ENCODE results near the gene LCN1.

Gene LCN1

GRCh38 chr9:135574331-135574730 is 53.1 kb downstream of the LCN1 start:
- DNase-seq: no peak

DNA sequence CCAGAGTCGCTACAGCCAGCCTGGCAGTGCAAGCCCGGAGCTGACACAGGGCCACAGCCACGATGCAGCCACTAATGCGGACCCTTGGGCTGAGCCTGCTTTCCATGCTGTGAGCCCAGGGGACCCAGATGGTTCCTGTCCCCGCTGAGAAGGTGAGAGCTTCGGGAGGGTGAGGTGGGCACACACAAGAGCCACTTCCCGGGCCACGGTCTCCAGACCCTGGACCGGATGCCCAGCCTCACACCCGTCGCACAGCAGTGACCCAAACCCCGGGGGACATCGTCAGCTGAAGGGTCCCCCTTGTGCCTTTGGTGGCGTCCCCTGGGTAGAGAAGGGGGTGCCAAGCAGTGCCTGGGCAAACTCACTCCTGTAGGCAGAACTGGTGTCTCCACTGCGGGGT is 53.7 kb downstream of the LCN1 start:
- no peak for DNase-seq
